Fibroblast of mammary gland (primary cell): ENCODE results near the gene PAN3.

Experiments used
- DNase-seq: peaks from one replicate; pipeline ENCODE4 v3.0.0-alpha.2; 2010; ENCODE audit warnings: low read depth
- H3K4me3 ChIP-seq: 2 replicates; pipeline ENCODE4 v1.5.1; 2011; ENCODE audit warnings: low read depth, mild to moderate bottlenecking, low read length, moderate library complexity; ENCODE audit not compliant: control insufficient read depth
- CTCF ChIP-seq: conservative IDR thresholded peaks from 2 replicates; pipeline ENCODE4 v1.5.1; 2011; ENCODE audit warnings: low read depth, low read length, inconsistent platforms; ENCODE audit not compliant: control insufficient read depth, insufficient read depth

The PAN3 gene

GRCh38 chr13:28173793-28174192 lies 35.4 kb downstream of the PAN3 start:
- no peak for DNase-seq
- TF ChIP-seq CTCF = no peak
- H3K4me3 ChIP-seq = no peak overlapping the region

- no peak for TF ChIP-seq CTCF
- H3K4me3 ChIP-seq = no peak overlapping the region
- no peak for DNase-seq
Measured at GRCh38 chr13:28177327-28177726, 39.0 kb downstream of the PAN3 start.

GRCh38 chr13:28177877-28178276 lies 39.5 kb downstream of the PAN3 start:
- DNase-seq = no peak
- no peak for TF ChIP-seq CTCF

GRCh38 chr13:28179974-28180373 lies 41.6 kb downstream of the PAN3 start:
- TF ChIP-seq CTCF = no peak
- DNase-seq = peak; percentile 43

More at GRCh38 chr13:28177877-28178276, 39.5 kb downstream of the PAN3 start:
- no peak overlapping the region for H3K4me3 ChIP-seq

GRCh38 chr13:28181413-28181812 lies 43.1 kb downstream of the PAN3 start:
- H3K4me3 ChIP-seq = no peak overlapping the region
- no peak for TF ChIP-seq CTCF
- peak; percentile 74 for DNase-seq

More at GRCh38 chr13:28179974-28180373, 41.6 kb downstream of the PAN3 start:
- H3K4me3 ChIP-seq = no peak overlapping the region

- TF ChIP-seq CTCF = no peak
- DNase-seq = no peak
- H3K4me3 ChIP-seq = no peak overlapping the region
Measured at GRCh38 chr13:28185256-28185655, 46.9 kb downstream of the PAN3 start.

- H3K4me3 ChIP-seq = no peak overlapping the region
- DNase-seq = no peak
- no peak for TF ChIP-seq CTCF
Measured at GRCh38 chr13:28199089-28199488, 60.7 kb downstream of the PAN3 start.
